ENCODE measurements around the gene RXFP4.
"Not testable (repeated sequence)": the region's sequence is repeated elsewhere in the genome, so short reads cannot be mapped to it uniquely, and the experiment has no call there.

The RXFP4 gene, protein sequence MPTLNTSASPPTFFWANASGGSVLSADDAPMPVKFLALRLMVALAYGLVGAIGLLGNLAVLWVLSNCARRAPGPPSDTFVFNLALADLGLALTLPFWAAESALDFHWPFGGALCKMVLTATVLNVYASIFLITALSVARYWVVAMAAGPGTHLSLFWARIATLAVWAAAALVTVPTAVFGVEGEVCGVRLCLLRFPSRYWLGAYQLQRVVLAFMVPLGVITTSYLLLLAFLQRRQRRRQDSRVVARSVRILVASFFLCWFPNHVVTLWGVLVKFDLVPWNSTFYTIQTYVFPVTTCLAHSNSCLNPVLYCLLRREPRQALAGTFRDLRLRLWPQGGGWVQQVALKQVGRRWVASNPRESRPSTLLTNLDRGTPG

GRCh38 chr1:155940993-155941844 lies at the start of gene RXFP4:
Gene RXFP4 (plus strand): TSS chr1:155941638. CDS start chr1:155941710, 72 bp downstream.
- peak; percentile 70 for DNase-seq

- no peak for DNase-seq
Measured at GRCh38 chr1:155892796-155893195, 48.6 kb upstream of the RXFP4 start.

GRCh38 chr1:155893389-155894142 lies 47.9 kb upstream of the RXFP4 start:
- peak; percentile 29 for DNase-seq

DNA sequence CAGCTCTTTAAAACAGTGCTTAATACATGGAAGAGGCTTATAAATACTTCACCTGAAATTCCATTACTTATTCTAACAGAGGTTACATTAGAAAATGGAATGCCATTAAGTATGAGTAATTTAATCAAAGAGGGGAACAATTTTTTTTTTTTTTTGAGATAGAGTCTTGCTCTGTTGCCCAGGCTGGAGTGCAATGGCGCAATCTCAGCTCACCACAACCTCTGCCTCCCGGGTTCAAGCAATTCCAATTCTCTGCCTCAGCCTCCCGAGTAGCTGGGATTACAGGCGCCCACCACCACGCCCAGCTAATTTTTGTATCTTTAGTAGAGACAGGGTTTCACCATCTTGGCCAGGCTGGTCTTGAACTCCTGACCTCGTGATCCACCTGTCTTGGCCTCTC lies 45.8 kb upstream of the RXFP4 start:
- not testable (repeated sequence) for DNase-seq

GRCh38 chr1:155896476-155896875 lies 45.0 kb upstream of the RXFP4 start:
- not testable (repeated sequence) for DNase-seq

- DNase-seq: no peak
Measured at GRCh38 chr1:155897746-155898145, 43.7 kb upstream of the RXFP4 start.

DNA sequence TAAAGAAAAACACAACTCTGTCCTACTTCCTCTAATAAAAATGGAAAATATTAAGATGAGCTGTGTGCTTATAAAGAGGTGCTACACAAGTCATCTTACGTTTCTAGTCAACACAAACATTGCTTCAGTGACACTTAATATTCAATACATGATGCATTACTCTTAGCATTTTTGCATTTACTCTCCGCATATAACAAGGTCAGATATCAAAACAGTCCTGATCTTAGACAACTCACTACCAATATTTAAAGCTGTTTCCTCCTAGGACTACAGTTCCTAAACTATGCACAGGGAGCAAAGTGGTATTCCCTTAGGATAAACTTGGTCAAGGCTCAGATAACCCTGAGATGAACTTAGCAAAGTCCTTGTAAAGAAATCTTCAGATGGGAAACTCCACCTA lies 42.5 kb upstream of the RXFP4 start:
- DNase-seq: no peak

DNA sequence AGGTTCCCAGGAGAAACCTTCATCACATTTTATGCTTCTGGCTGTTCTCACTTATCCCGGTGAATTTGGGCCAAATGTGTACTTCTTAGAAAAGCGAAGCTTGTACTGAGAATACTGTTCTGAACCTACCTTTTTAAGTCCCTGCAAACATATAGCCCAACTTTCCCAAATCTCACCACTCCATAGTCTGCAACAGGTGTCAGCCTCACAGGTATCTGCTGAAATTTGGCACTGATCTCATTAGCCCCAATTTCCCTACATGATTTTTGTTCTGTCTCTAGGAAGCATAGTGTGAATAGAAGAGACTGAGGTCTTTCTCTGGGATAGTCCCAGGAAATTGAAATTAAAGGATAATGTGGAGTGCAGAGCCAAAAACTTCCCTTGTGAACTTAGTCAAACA lies 41.8 kb upstream of the RXFP4 start:
- DNase-seq: no peak

DNA sequence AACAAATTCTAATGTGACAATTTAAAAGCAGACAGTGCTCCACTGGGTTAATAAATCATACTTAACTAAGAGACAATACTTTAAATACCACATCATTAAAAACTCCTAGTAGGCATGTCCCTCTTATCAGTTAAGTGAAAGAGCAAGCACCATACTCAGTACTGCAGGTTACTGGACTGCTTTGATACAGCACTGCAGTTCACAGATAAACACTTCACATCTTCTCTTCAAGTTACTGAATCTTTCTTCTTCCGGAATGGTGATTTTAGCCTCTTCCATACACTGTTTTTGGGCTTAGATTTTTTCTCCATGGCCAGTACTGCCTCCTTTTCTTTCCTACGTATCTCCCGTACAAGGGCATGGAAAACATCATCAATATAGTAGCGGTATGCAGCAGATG lies 41.3 kb upstream of the RXFP4 start:
- DNase-seq: peak; percentile 72

- DNase-seq: no peak
Measured at GRCh38 chr1:155904261-155904660, 37.2 kb upstream of the RXFP4 start.

- DNase-seq: peak; percentile 73
Measured at GRCh38 chr1:155909894-155910293, 31.5 kb upstream of the RXFP4 start.

DNA sequence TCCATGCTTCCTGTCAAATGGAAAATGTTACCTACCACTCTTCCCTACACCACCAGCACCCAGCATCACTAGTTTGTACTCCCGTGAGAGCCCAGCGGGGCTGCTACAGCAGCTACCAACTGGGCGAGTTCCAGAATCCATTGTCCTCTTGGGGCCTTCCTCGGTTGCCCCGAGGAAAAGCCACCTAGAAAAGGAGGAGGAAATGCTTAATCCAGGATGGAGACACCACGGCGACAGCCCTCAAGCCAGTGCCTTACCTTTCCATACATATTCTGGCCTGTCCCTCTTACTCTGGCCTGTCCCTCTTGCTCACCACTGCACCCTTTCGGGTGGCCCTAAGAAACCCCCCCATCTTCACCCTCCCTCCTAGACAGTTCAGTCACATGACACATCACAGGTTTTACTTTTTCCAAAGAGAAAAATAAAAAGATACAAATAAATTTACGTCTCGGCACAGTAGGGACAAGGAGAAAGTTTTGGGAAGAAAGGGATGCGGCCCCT lies 30.8 kb upstream of the RXFP4 start:
- DNase-seq: peak; percentile 46

GRCh38 chr1:155911156-155912055 lies 30.0 kb upstream of the RXFP4 start, which contains the start of gene RIT1:
Gene RIT1 (minus strand): TSS chr1:155911349. CDS start chr1:155910761, 588 bp downstream.
- peak; percentile 93 for DNase-seq

- no peak for DNase-seq
Measured at GRCh38 chr1:155912056-155912536, 29.3 kb upstream of the RXFP4 start.

GRCh38 chr1:155913969-155914757 lies 27.3 kb upstream of the RXFP4 start:
- no peak for DNase-seq

- no peak for DNase-seq
Measured at GRCh38 chr1:155918660-155919059, 22.8 kb upstream of the RXFP4 start.

DNA sequence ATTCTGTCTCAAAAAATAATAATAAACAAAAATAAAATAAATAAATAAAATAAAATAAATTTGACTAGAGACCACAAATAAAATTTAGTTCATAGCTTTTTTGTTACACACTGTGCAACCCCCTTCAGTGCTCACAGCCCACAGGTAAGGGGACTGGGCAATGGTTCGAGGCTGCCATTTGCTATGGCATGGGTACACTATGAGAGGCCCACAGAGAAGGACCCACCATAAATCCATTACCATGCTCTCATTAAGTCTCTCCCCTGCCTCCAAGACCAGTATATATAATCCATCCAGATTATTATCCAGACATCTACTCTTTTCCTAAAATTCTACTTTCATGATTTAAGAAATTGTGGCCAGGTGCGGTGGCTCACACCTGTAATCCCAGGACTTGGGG lies 21.6 kb upstream of the RXFP4 start:
- no peak for DNase-seq

DNA sequence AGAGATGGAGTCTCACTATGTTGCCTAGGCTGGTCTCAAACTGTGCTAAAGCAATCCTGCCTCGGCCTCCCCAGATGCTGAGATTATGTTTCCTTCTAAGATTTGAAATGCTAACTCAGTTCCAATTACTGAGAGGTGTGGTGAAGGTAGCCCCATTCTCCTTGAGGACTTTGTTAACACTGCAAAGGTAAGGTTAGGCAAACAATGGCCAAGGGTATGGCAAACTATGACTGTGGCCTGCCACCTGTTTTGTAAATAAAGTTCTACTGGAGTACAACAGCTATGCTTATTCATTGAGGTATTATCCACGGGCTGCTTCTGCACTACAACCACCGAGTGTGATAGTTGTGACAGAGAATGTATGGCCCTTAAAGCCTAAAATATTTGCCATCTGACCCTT lies 20.7 kb upstream of the RXFP4 start:
- DNase-seq: no peak

- no peak for DNase-seq
Measured at GRCh38 chr1:155925506-155925905, 15.9 kb upstream of the RXFP4 start.

- no peak for DNase-seq
Measured at GRCh38 chr1:155929057-155929456, 12.4 kb upstream of the RXFP4 start.

- not testable (repeated sequence) for DNase-seq
Measured at GRCh38 chr1:155930725-155931124, 10.7 kb upstream of the RXFP4 start.
